Common myeloid progenitor, CD34-positive (primary cell): ENCODE results near the gene PLGRKT.
"Not testable (repeated sequence)": the region's sequence is repeated elsewhere in the genome, so short reads cannot be mapped to it uniquely, and the experiment has no call there.

Experiments
- CTCF ChIA-PET: fragments of 350-600 bp; sonication (Branson Sonifier 250); formaldehyde crosslinking; loops from one replicate; lab custom pipeline; 2021; ENCODE audit warnings: antibody characterized with exemption; lab: Charles Lee
- POLR2A ChIA-PET: fragments of 350-600 bp; sonication (Branson Sonifier 250); formaldehyde crosslinking; loops from one replicate; lab custom pipeline; 2021; ENCODE audit warnings: antibody characterized with exemption; lab: Charles Lee
- DNase-seq, 3 donors: peaks; one replicate each; pipeline versions ENCODE4 v3.0.0 to v3.0.0-alpha.2; 2013
- H3K27ac ChIP-seq, 2 experiments: 1 replicate in 1 of 2; 2 replicates in 1 of 2; pipeline ENCODE4 v1.7.0; 2013; ENCODE audit warnings: inconsistent platforms in 2 of 2, low read length in 2 of 2, mild to moderate bottlenecking in 2 of 2, low read depth in 1 of 2, moderate library complexity in 1 of 2; ENCODE audit not compliant: severe bottlenecking in 2 of 2, insufficient read depth in 1 of 2, poor library complexity in 1 of 2
- H3K27me3 ChIP-seq, 5 experiments: replicated peaks in 2 of 5; 1 replicate in 3 of 5; 2 replicates in 2 of 5; pipeline versions ENCODE4 v1.6.1 to v1.7.0; 2013; ENCODE audit warnings: low read length in 4 of 5, mild to moderate bottlenecking in 2 of 5, moderate library complexity in 2 of 5, inconsistent platforms in 1 of 5; ENCODE audit not compliant: insufficient read depth in 5 of 5, control insufficient read depth in 4 of 5
- H3K36me3 ChIP-seq, 4 experiments: 1 replicate in 2 of 4; 2 replicates in 2 of 4; pipeline versions ENCODE4 v1.6.1 to v1.7.0; 2013; ENCODE audit warnings: low read length in 3 of 4, control low read depth in 1 of 4, mild to moderate bottlenecking in 1 of 4; ENCODE audit not compliant: control insufficient read depth in 4 of 4, insufficient read depth in 4 of 4
- H3K4me1 ChIP-seq, 4 experiments: 1 replicate in 3 of 4; 2 replicates in 1 of 4; pipeline versions ENCODE4 v1.6.1 to v1.7.1; 2013; ENCODE audit warnings: low read length in 3 of 4, mild to moderate bottlenecking in 3 of 4, control low read depth in 1 of 4, inconsistent platforms in 1 of 4, moderate library complexity in 1 of 4; ENCODE audit not compliant: control insufficient read depth in 4 of 4, insufficient read depth in 4 of 4; ENCODE audit errors: control extremely low read depth in 1 of 4
- H3K4me3 ChIP-seq, 7 experiments: 1 replicate in 4 of 7; 2 replicates in 3 of 7; pipeline versions ENCODE4 v1.5.1 to v1.7.0; 2013; ENCODE audit warnings: mild to moderate bottlenecking in 7 of 7, low read length in 6 of 7, moderate library complexity in 6 of 7, inconsistent platforms in 2 of 7, low read depth in 2 of 7, control low read depth in 1 of 7; ENCODE audit not compliant: insufficient read depth in 4 of 7, control insufficient read depth in 1 of 7; ENCODE audit errors: extremely low read depth in 1 of 7
- H3K9me3 ChIP-seq, 5 experiments: 1 replicate in 4 of 5; 2 replicates in 1 of 5; pipeline versions ENCODE4 v1.6.1 to v1.7.1; 2013; ENCODE audit warnings: low read length in 4 of 5, mild to moderate bottlenecking in 2 of 5, inconsistent platforms in 1 of 5, low read depth in 1 of 5, moderate library complexity in 1 of 5; ENCODE audit not compliant: control insufficient read depth in 4 of 5, insufficient read depth in 2 of 5; ENCODE audit errors: control extremely low read depth in 1 of 5
- WGBS: methylation state at CpG from one replicate; pipeline ENCODE4 v1.1.5; 2013; ENCODE audit not compliant: insufficient coverage; 5-methylcytosine and 5-hydroxymethylcytosine counted together

Gene PLGRKT

DNA sequence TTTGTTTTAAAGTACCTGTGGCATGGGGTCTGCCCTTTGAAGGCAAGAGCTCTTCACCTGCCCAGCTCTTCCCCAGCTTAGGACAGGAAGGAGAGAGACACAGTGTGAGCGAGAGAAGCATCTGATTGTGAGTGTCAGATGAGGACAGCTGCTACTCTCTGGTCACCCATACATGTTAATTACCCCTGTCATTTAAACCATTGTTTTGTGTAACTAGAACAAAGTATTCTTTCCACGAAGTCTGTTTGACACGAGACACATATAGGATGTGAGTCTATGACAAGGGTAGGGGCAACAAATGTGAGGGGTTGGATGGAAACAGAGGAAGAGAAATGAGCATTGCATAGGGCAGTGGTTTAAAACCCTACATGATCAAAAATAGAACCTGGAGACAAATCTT is 9.6 kb upstream of the PLGRKT start:
- POLR2A ChIA-PET: no interaction called here
- H3K36me3 ChIP-seq: no peaks in the 10 kb centered on the region
- CTCF ChIA-PET: interaction anchor here (1.0 to 1.4 kb wide), 2 partner anchors 142 to 143 kb away, joined by 3 read pairs; no protein-coding TSS in a partner anchor
- DNase-seq: no peak
- no peaks in the 10 kb centered on the region for H3K27me3 ChIP-seq
- no peaks in the 10 kb centered on the region for H3K9me3 ChIP-seq
- peaks cover 0 to 30% (median 14%) of the 10 kb centered on the region in 4 experiments for H3K4me1 ChIP-seq
- WGBS: 100% methylated on average over 2 of the region's 3 CpGs
- H3K4me3 ChIP-seq: no peak overlapping the region
- no peak overlapping the region for H3K27ac ChIP-seq

GRCh38 chr9:5446451-5447236 is 8.9 kb upstream of the PLGRKT start:
- peaks cover 0 to 30% (median 13%) of the 10 kb centered on the region in 4 experiments for H3K4me1 ChIP-seq
- DNase-seq: no peak
- ChIA-PET POLR2A (no interaction called here), CTCF (interaction anchor here (0.9 to 1.4 kb wide), 3 partner anchors 143 to 458 kb away, joined by 3 read pairs; no protein-coding TSS in a partner anchor)
- no peaks in the 10 kb centered on the region for H3K36me3 ChIP-seq
- H3K4me3 ChIP-seq: no peak overlapping the region
- H3K9me3 ChIP-seq: no peaks in the 10 kb centered on the region
- WGBS: 90% methylated on average over 2 of the region's 3 CpGs
- H3K27me3 ChIP-seq: no peaks in the 10 kb centered on the region
- no peak overlapping the region for H3K27ac ChIP-seq

DNA sequence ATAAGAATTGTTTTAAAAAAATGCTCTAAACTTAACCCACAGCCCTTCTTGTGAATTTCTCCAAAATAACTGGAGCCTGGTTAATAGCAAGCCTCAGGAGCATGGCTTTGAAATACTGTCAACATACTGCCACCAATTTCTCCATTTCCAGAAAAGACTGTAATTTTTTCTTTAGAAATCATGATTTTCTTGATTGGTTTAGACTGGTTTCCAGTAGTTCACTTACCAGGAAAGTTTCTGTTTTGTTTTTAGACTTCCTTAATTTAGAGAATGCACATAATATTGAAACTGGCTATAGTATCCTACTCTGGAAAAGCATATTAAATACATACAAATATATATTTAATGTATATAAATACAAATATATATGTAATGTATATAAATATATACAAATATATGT is 8.2 kb upstream of the PLGRKT start:
- Histone ChIP-seq H3K27me3 (no peaks in the 10 kb centered on the region), H3K27ac (no peak overlapping the region), H3K4me1 (peaks cover 0 to 30% (median 9%) of the 10 kb centered on the region in 4 experiments), H3K9me3 (no peaks in the 10 kb centered on the region), H3K36me3 (no peaks in the 10 kb centered on the region), H3K4me3 (no peak overlapping the region)
- no peak for DNase-seq
- ChIA-PET CTCF (interaction anchor here (1.4 kb wide), 1 partner anchor 143 kb away, joined by 3 read pairs; no protein-coding TSS in a partner anchor), POLR2A (no interaction called here)

GRCh38 chr9:5445096-5445495 is 7.4 kb upstream of the PLGRKT start:
- no CpG with 5 or more reads among the region's 4 CpGs for WGBS
- POLR2A ChIA-PET, CTCF ChIA-PET, DNase-seq, H3K36me3 ChIP-seq, H3K27ac ChIP-seq, H3K9me3 ChIP-seq, H3K4me3 ChIP-seq, H3K27me3 ChIP-seq: not testable (repeated sequence)
- H3K4me1 ChIP-seq: peaks cover 0 to 24% (median 5%) of the 10 kb centered on the region in 4 experiments

DNA sequence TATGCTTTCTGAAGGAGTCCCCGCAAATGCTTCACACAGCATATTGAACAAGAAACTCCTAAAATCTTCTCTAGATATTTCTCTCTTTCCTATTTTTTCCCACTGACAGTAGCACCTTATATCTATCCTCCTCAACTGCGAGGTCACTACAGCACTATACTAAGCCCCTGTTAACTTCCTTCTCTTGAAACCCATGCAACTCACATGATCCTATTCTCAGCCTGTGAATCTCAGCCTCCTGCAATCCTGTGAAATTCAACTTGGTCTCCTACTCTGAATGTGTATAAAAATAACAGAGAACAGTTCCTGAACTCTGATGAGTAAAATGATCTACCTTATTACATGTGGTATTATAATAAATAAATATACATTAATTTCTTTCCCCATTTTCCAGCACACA is 6.1 kb upstream of the PLGRKT start:
- Histone ChIP-seq H3K4me3 (no peak overlapping the region), H3K9me3 (no peaks in the 10 kb centered on the region), H3K4me1 (peaks cover 0 to 17% (median 0%) of the 10 kb centered on the region in 4 experiments), H3K27ac (no peak overlapping the region), H3K36me3 (no peaks in the 10 kb centered on the region), H3K27me3 (no peaks in the 10 kb centered on the region)
- CTCF ChIA-PET: interaction anchor here (0.9 to 6.0 kb wide), 9 partner anchors 15 to 456 kb away, joined by 3 to 55 read pairs (median 5); no protein-coding TSS in a partner anchor
- DNase-seq: no peak
- POLR2A ChIA-PET: no interaction called here
- WGBS: 94% methylated on average over 2 of the region's 2 CpGs

DNA sequence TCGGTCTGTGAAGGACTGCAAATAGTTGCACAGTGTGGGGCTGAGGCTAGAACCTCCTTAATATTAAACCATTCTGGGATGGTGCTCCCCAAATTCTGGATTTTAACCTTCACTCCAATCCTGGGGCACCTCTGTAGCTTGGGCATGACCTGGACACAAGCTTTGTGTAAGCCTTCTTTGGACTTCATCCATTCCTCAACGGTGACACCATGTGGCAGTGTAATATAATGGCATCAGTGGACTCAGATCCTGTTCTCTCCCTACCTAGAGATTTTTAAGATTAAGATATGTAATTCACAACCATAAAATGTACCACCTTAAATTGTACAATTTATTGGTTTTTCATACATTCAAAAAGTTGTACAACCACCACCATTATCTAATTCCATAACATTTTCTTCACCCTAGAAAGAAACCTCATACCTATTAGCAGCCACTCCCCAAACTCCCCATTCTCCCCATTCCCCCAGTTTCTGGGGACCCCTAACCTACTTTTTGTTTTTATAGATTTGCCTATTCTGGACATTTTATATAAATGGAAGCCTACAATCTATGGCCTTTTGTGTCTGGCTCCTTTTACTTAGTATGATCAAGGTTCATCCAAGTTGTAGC is 4.8 kb upstream of the PLGRKT start:
- Histone ChIP-seq H3K36me3 (no peaks in the 10 kb centered on the region), H3K27me3 (no peaks in the 10 kb centered on the region), H3K4me1 (peaks cover 0 to 23% (median 7%) of the 10 kb centered on the region in 4 experiments), H3K9me3 (no peaks in the 10 kb centered on the region), H3K27ac (no peak overlapping the region), H3K4me3 (no peak overlapping the region)
- CTCF ChIA-PET: interaction anchor here (1.0 to 6.0 kb wide), 11 partner anchors 7 to 256 kb away, joined by 3 to 55 read pairs (median 4); partner anchors contain the start of gene CD274
- POLR2A ChIA-PET: no interaction called here
- peak; percentile 60 to 72 (median 71) for DNase-seq
- 100% methylated on average over 1 of the region's 2 CpGs for WGBS

GRCh38 chr9:5441043-5441442 is 3.3 kb upstream of the PLGRKT start:
- POLR2A ChIA-PET: no interaction called here
- H3K9me3 ChIP-seq: no peaks in the 10 kb centered on the region
- H3K4me1 ChIP-seq: peaks cover 8 to 21% (median 16%) of the 10 kb centered on the region in 4 experiments
- DNase-seq: no peak
- H3K4me3 ChIP-seq: no peak overlapping the region
- WGBS: 100% methylated on average over 1 of the region's 2 CpGs
- CTCF ChIA-PET: interaction anchor here (1.4 to 6.0 kb wide), 4 partner anchors 9 to 155 kb away, joined by 5 to 55 read pairs (median 19); partner anchors contain the start of gene CD274
- peaks cover 0 to under 1% (median 0%) of the 10 kb centered on the region in 4 experiments for H3K36me3 ChIP-seq
- H3K27me3 ChIP-seq: no peaks in the 10 kb centered on the region
- H3K27ac ChIP-seq: no peak overlapping the region
